ENCODE measurements around the gene DKKL1.

DNA sequence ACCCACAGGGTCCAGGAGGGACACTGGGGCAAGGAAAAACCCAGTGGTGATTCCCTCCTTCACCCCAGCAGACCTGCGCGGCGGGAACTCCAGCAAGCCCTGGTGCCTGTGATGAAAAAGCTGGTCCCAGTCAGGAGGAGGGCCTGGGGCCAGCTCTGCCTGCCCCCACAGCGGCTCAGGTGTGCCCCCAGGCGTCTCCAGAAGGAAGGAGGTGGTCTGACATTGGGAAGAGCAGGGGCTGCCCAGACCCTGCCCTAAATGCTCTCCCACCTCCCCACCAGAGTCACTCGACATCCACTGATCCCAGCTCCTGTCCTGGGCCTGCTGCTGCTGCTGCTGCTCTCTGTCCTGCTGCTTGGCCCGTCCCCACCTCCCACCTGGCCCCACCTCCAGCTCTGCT, 53.4 kb downstream of the DKKL1 start:
- TF ChIP-seq, protein P1, sequence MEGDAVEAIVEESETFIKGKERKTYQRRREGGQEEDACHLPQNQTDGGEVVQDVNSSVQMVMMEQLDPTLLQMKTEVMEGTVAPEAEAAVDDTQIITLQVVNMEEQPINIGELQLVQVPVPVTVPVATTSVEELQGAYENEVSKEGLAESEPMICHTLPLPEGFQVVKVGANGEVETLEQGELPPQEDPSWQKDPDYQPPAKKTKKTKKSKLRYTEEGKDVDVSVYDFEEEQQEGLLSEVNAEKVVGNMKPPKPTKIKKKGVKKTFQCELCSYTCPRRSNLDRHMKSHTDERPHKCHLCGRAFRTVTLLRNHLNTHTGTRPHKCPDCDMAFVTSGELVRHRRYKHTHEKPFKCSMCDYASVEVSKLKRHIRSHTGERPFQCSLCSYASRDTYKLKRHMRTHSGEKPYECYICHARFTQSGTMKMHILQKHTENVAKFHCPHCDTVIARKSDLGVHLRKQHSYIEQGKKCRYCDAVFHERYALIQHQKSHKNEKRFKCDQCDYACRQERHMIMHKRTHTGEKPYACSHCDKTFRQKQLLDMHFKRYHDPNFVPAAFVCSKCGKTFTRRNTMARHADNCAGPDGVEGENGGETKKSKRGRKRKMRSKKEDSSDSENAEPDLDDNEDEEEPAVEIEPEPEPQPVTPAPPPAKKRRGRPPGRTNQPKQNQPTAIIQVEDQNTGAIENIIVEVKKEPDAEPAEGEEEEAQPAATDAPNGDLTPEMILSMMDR (optimal IDR thresholded peaks at IDR 0.05 in 1 of 3, IDR thresholded peaks at IDR 0.05 in 1 of 3, conservative IDR thresholded peaks at IDR 0.05 in 1 of 3; ENCODE audit: extremely low read depth in 1 of 3, insufficient read depth in 2 of 3, low read length in 3 of 3) = no peak
- no peak for TF ChIP-seq EZH2 (IDR thresholded peaks at IDR 0.05; ENCODE audit: low read length)

Measured in keratinocyte (primary cell).